ENCODE data around the gene RNASET2. TPM values are rescaled to one million over a fixed set of nuclear protein-coding genes. Genes with fewer than 3 reads are reported as not detected.

Gene RNASET2
- total and polyA plus RNA-seq, 2 of the 13 experiments (the other 11 are each of a cell fraction or from before 2014, with no cell fraction given), result 44.6 to 597 TPM

DNA sequence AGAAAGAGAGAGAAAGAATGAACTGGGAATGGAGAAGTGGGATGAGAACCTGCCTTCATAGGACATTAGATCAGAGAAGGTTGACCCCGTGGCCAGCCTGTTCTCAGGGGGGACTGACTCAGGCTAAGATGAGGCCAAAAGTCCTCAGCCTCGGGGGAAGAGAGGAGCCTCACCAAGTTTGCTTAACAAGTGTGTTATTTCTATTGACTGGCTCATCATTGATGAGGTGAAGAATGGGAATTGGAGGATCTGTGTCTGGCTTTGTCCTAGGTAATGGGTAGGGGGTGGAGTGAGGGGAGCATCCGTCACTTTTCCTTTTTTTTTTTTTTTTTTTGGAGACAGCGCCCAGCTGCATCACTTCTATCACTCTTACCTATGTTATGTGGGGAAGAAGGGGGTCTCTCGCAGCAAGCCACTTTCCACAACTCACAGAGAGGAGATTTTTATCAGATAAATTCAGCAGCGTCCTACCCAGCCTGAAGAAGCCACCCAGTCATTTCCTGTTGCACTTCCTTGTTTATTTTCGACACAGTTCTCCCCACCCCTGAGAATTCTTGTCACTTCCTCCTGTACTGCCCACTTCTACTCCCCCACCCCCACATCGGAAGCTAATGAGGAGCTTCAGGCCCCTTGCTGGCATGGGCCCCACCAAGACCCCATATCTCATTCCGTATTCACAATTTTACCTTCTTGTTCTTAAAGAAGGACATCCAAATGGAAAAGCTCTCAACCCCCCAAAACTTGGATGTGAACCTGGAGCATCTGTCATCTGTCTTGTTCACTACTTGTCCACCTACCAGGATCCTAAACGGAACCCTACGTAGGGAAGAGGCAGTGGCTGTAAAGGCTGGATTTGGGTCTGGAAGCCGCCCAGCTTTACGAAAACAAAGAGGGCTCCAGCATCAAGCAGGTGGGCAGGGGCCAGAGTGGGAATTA is 2.8 kb upstream of the RNASET2 start (continued):
- no peak for TF ChIP-seq RORA (CRISPR knock-in tag; IDR thresholded peaks at IDR 0.05)
- TF ChIP-seq, protein P1, sequence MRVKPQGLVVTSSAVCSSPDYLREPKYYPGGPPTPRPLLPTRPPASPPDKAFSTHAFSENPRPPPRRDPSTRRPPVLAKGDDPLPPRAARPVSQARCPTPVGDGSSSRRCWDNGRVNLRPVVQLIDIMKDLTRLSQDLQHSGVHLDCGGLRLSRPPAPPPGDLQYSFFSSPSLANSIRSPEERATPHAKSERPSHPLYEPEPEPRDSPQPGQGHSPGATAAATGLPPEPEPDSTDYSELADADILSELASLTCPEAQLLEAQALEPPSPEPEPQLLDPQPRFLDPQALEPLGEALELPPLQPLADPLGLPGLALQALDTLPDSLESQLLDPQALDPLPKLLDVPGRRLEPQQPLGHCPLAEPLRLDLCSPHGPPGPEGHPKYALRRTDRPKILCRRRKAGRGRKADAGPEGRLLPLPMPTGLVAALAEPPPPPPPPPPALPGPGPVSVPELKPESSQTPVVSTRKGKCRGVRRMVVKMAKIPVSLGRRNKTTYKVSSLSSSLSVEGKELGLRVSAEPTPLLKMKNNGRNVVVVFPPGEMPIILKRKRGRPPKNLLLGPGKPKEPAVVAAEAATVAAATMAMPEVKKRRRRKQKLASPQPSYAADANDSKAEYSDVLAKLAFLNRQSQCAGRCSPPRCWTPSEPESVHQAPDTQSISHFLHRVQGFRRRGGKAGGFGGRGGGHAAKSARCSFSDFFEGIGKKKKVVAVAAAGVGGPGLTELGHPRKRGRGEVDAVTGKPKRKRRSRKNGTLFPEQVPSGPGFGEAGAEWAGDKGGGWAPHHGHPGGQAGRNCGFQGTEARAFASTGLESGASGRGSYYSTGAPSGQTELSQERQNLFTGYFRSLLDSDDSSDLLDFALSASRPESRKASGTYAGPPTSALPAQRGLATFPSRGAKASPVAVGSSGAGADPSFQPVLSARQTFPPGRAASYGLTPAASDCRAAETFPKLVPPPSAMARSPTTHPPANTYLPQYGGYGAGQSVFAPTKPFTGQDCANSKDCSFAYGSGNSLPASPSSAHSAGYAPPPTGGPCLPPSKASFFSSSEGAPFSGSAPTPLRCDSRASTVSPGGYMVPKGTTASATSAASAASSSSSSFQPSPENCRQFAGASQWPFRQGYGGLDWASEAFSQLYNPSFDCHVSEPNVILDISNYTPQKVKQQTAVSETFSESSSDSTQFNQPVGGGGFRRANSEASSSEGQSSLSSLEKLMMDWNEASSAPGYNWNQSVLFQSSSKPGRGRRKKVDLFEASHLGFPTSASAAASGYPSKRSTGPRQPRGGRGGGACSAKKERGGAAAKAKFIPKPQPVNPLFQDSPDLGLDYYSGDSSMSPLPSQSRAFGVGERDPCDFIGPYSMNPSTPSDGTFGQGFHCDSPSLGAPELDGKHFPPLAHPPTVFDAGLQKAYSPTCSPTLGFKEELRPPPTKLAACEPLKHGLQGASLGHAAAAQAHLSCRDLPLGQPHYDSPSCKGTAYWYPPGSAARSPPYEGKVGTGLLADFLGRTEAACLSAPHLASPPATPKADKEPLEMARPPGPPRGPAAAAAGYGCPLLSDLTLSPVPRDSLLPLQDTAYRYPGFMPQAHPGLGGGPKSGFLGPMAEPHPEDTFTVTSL (CRISPR knock-in tag; IDR thresholded peaks at IDR 0.05; ENCODE audit: borderline replicate concordance), result no peak
- TF ChIP-seq ZFX (CRISPR knock-in tag; IDR thresholded peaks at IDR 0.05; ENCODE audit: low read depth), result no peak; the same call in 1 of the 2 replicates
- TF ChIP-seq, protein P2, sequence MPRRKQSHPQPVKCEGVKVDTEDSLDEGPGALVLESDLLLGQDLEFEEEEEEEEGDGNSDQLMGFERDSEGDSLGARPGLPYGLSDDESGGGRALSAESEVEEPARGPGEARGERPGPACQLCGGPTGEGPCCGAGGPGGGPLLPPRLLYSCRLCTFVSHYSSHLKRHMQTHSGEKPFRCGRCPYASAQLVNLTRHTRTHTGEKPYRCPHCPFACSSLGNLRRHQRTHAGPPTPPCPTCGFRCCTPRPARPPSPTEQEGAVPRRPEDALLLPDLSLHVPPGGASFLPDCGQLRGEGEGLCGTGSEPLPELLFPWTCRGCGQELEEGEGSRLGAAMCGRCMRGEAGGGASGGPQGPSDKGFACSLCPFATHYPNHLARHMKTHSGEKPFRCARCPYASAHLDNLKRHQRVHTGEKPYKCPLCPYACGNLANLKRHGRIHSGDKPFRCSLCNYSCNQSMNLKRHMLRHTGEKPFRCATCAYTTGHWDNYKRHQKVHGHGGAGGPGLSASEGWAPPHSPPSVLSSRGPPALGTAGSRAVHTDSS (CRISPR knock-in tag; conservative IDR thresholded peaks at IDR 0.05), result no peak
- TF ChIP-seq, protein P3, sequence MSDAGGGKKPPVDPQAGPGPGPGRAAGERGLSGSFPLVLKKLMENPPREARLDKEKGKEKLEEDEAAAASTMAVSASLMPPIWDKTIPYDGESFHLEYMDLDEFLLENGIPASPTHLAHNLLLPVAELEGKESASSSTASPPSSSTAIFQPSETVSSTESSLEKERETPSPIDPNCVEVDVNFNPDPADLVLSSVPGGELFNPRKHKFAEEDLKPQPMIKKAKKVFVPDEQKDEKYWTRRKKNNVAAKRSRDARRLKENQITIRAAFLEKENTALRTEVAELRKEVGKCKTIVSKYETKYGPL (CRISPR knock-in tag; IDR thresholded peaks at IDR 0.05), result no peak
- no peak for TF ChIP-seq SMARCE1 (IDR thresholded peaks at IDR 0.05; ENCODE audit: borderline replicate concordance)
- no peak for TF ChIP-seq FOXA1 (IDR thresholded peaks at IDR 0.05)
- TF ChIP-seq FOXA1 (CRISPR knock-in tag; IDR thresholded peaks at IDR 0.05), result peak; percentile 52; the same call in 1 of the 2 replicates
- peak; percentile 95 for TF ChIP-seq ETV5 (CRISPR knock-in tag; IDR thresholded peaks at IDR 0.05; ENCODE audit: borderline replicate concordance)
- TF ChIP-seq NFIC (IDR thresholded peaks at IDR 0.05; ENCODE audit: low read length), result no peak
- TF ChIP-seq, protein P4, sequence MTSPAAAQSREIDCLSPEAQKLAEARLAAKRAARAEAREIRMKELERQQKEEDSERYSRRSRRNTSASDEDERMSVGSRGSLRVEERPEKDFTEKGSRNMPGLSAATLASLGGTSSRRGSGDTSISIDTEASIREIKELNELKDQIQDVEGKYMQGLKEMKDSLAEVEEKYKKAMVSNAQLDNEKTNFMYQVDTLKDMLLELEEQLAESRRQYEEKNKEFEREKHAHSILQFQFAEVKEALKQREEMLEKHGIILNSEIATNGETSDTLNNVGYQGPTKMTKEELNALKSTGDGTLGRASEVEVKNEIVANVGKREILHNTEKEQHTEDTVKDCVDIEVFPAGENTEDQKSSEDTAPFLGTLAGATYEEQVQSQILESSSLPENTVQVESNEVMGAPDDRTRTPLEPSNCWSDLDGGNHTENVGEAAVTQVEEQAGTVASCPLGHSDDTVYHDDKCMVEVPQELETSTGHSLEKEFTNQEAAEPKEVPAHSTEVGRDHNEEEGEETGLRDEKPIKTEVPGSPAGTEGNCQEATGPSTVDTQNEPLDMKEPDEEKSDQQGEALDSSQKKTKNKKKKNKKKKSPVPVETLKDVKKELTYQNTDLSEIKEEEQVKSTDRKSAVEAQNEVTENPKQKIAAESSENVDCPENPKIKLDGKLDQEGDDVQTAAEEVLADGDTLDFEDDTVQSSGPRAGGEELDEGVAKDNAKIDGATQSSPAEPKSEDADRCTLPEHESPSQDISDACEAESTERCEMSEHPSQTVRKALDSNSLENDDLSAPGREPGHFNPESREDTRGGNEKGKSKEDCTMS (CRISPR knock-in tag; conservative IDR thresholded peaks at IDR 0.05), result no peak
- 0 out of 2 replicates have a peak, but pooled peaks have one; percentile 44 for TF ChIP-seq ZKSCAN5 (CRISPR knock-in tag; IDR thresholded peaks at IDR 0.05)
- TF ChIP-seq, protein P5, sequence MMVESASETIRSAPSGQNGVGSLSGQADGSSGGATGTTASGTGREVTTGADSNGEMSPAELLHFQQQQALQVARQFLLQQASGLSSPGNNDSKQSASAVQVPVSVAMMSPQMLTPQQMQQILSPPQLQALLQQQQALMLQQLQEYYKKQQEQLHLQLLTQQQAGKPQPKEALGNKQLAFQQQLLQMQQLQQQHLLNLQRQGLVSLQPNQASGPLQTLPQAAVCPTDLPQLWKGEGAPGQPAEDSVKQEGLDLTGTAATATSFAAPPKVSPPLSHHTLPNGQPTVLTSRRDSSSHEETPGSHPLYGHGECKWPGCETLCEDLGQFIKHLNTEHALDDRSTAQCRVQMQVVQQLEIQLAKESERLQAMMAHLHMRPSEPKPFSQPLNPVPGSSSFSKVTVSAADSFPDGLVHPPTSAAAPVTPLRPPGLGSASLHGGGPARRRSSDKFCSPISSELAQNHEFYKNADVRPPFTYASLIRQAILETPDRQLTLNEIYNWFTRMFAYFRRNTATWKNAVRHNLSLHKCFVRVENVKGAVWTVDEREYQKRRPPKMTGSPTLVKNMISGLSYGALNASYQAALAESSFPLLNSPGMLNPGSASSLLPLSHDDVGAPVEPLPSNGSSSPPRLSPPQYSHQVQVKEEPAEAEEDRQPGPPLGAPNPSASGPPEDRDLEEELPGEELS (CRISPR knock-in tag; IDR thresholded peaks at IDR 0.05), result peak; percentile 76
- TF ChIP-seq ZNF761 (CRISPR knock-in tag; conservative IDR thresholded peaks at IDR 0.05), result no peak
- TF ChIP-seq, protein P6, sequence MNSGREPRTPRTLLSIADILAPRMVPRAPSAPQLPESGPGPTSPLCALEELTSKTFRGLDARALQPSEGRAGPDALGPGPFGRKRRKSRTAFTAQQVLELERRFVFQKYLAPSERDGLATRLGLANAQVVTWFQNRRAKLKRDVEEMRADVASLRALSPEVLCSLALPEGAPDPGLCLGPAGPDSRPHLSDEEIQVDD (CRISPR knock-in tag; IDR thresholded peaks at IDR 0.05; ENCODE audit: borderline replicate concordance), result no peak

All from HepG2 (cell line).